Measurements from ENCODE around the gene DAP3.

DNA sequence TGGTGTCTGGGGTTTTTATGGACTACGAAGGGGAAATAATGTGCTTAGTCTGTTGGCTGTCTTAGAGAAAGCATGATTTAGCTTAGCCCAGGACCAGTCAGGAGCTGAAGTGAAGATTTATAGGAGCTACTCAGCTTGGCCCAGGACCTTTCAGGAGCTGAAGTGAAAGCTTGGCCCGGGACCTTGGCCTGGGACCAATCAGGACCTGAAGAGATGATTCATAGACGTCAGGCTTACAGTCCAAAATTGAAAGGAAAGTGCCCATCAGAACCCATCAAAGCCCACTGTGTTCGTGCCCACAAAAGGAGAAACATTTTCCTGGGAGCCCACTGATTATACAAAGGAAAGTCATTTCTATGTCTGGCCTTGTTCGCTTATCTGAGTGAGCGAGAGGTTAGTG, 43.2 kb upstream of the DAP3 start:
- no peak for TF ChIP-seq EZH2 (IDR thresholded peaks at IDR 0.05; ENCODE audit: borderline replicate concordance, insufficient read depth, low read depth, low read length, poor library complexity, severe bottlenecking)
- TF ChIP-seq, protein P1, sequence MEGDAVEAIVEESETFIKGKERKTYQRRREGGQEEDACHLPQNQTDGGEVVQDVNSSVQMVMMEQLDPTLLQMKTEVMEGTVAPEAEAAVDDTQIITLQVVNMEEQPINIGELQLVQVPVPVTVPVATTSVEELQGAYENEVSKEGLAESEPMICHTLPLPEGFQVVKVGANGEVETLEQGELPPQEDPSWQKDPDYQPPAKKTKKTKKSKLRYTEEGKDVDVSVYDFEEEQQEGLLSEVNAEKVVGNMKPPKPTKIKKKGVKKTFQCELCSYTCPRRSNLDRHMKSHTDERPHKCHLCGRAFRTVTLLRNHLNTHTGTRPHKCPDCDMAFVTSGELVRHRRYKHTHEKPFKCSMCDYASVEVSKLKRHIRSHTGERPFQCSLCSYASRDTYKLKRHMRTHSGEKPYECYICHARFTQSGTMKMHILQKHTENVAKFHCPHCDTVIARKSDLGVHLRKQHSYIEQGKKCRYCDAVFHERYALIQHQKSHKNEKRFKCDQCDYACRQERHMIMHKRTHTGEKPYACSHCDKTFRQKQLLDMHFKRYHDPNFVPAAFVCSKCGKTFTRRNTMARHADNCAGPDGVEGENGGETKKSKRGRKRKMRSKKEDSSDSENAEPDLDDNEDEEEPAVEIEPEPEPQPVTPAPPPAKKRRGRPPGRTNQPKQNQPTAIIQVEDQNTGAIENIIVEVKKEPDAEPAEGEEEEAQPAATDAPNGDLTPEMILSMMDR (IDR thresholded peaks at IDR 0.05): no peak
